Measurements from ENCODE around the gene PSME1. TPM values are rescaled to one million over a fixed set of nuclear protein-coding genes. Genes with fewer than 3 reads are reported as not detected.

Gene PSME1
- total RNA-seq, 4 donors from 2014 or later, result 114 to 289 (median 200) TPM

DNA sequence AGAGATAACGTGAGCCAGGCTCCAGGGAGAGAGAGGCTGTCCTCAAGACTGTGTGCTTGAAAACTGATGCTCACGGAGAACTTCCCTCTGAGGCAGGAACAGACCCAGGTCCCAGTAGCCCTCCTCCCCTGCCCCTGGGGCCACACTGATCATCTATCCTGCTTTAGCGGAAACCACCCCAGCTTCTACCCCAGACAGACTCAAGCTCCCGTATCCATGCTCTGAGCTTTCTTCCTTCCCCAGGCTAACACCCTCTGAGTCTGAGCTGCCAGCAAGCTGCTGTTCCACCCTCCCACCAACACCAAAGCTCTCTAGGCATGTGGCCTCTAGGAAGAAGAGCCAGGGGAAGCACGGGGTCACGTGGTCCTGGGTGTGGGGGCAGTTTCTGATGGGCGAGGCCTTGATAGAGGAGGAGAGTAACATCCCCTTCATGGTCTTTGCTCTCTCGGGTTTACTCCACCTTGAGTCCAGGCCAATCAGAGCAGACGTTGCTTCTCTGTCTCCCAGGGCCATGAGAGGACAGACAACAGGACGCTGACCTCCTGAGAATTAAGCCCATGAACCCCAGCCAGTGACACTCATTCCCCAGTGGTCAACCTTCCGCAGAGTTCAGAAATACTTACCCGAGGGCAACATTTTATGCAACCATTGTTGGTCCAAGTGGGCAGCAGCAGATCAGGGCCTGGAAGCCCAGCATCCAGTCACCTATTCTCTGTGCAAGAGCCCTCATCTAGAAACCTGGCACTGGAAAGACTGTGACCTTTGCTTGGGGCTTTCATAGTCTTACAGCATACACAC, 40.5 kb upstream of the PSME1 start:
- Histone ChIP-seq H3K9me3 (no peaks in the 10 kb centered on the region), H3K36me3 (peaks cover 0 to 34% (median 0%) of the 10 kb centered on the region in 3 donors), H3K27me3 (no peaks in the 10 kb centered on the region), H3K27ac (peak overlapping the region; percentile 94 to 100 (median 98)), H3K4me3 (peak overlapping the region; percentile 72 to 96 (median 90)), H3K4me1 (peaks cover 7 to 28% (median 15%) of the 10 kb centered on the region in 4 donors)
- DNase-seq, result peak; percentile 84 to 94 (median 94)
- peak; percentile 92 to 96 for TF ChIP-seq POLR2A (IDR thresholded peaks at IDR 0.05)
- TF ChIP-seq CTCF (IDR thresholded peaks at IDR 0.05), result no peak

DNA sequence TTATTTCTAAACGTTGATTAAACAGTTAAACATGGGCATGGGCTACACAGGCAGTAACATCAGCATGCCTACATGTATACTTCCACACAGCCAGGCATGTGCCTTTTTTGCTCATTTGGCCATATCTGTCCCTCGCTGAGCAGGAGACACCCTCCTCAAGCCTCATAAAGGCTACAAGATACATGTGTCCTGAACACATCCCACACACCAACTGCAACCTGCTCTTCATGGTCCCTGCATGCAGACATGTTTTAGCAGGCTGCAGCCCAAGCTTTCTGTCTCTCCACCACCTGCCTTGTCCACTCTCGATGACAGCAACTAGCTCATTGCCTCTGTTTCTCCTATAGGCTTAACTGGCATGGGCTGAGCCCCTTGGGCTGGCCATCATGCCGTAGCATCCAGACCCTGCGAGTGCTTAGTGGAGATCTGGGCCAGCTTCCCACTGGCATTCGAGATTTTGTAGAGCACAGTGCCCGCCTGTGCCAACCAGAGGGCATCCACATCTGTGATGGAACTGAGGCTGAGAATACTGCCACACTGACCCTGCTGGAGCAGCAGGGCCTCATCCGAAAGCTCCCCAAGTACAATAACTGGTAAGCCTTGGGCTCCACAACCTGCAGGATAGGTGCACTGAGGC, 39.3 kb upstream of the PSME1 start:
- no peaks in the 10 kb centered on the region for H3K9me3 ChIP-seq
- TF ChIP-seq CTCF (IDR thresholded peaks at IDR 0.05) (no peak), POLR2A (IDR thresholded peaks at IDR 0.05) (no peak)
- peak in 1 of 3 donors; percentile 42 for DNase-seq
- no peaks in the 10 kb centered on the region for H3K27me3 ChIP-seq
- peaks cover 0 to 46% (median 0%) of the 10 kb centered on the region in 3 donors for H3K36me3 ChIP-seq
- H3K4me1 ChIP-seq, result peaks cover 7 to 20% (median 11%) of the 10 kb centered on the region in 4 donors
- peak overlapping the region in 2 of 4 donors; percentile 1 to 72 for H3K4me3 ChIP-seq
- H3K27ac ChIP-seq, result peak overlapping the region in 1 of 4 donors; percentile 15

DNA sequence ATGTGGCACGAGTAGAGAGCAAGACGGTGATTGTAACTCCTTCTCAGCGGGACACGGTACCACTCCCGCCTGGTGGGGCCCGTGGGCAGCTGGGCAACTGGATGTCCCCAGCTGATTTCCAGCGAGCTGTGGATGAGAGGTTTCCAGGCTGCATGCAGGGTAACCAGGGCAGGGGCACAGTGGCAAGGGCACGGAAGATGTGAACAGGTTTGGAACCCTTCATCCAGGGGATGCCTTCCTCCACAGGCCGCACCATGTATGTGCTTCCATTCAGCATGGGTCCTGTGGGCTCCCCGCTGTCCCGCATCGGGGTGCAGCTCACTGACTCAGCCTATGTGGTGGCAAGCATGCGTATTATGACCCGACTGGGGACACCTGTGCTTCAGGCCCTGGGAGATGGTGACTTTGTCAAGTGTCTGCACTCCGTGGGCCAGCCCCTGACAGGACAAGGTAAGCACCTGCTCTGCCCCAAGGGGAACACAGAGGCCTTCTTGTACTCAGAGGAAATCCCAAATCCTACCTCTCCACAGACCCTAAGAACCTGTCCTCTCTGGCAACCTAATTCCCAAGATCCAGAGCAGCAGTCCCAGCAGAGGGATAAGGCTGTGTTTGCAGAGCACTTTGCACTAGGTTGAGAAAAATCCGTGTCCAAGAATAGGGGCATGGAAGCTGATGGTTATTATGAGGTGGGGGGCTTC, 37.6 kb upstream of the PSME1 start:
- no peak overlapping the region for H3K27ac ChIP-seq
- no peak overlapping the region for H3K4me3 ChIP-seq
- peaks cover 0 to 63% (median 0%) of the 10 kb centered on the region in 3 donors for H3K36me3 ChIP-seq
- peak in 1 of 3 donors; percentile 43 for DNase-seq
- H3K4me1 ChIP-seq, result peaks cover 4 to 17% (median 8%) of the 10 kb centered on the region in 4 donors
- TF ChIP-seq CTCF (IDR thresholded peaks at IDR 0.05), result no peak
- TF ChIP-seq POLR2A (IDR thresholded peaks at IDR 0.05), result peak in 1 of 2 donors; percentile 10
- H3K27me3 ChIP-seq, result no peaks in the 10 kb centered on the region
- H3K9me3 ChIP-seq, result no peaks in the 10 kb centered on the region

DNA sequence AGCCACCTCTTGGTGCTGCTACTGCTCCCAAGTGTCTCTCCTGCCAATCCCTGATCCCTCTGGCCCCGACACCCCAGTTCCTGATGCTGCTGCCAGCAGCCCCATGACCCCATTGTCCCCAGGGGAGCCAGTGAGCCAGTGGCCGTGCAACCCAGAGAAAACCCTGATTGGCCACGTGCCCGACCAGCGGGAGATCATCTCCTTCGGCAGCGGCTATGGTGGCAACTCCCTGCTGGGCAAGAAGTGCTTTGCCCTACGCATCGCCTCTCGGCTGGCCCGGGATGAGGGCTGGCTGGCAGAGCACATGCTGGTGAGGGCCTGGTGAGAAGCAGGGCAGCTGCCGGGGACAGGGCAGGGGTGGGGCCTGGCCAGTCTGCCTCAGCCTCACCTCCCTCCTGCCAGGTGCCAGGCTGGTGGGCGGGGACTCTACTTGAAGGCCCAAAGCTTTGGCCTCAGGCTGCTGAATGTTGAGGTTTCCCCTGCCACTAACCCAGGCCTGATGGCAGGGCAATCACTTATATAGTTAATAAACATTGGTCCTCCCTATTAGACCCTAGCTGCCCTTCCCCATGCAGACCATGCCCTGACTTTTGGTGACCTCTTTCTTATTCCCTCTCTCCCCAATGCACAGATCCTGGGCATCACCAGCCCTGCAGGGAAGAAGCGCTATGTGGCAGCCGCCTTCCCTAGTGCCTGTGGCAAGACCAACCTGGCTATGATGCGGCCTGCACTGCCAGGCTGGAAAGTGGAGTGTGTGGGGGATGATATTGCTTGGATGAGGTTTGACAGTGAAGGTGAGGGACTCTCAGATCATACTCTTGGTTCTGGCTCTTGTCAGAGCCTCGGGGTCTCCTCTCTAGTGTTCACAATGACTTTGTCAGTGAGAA, 36.8 kb upstream of the PSME1 start:
- no peak for TF ChIP-seq CTCF (IDR thresholded peaks at IDR 0.05)
- no peak for TF ChIP-seq POLR2A (IDR thresholded peaks at IDR 0.05)
- no peak overlapping the region for H3K4me3 ChIP-seq
- H3K4me1 ChIP-seq, result peaks cover 0 to 13% (median 5%) of the 10 kb centered on the region in 4 donors
- no peak overlapping the region for H3K27ac ChIP-seq
- no peaks in the 10 kb centered on the region for H3K27me3 ChIP-seq
- peak in 1 of 3 donors; percentile 59 for DNase-seq
- H3K36me3 ChIP-seq, result peaks cover 0 to 68% (median 0%) of the 10 kb centered on the region in 3 donors
- no peaks in the 10 kb centered on the region for H3K9me3 ChIP-seq
